ENCODE data around the gene TAS1R2. TPM values are rescaled to one million over a fixed set of nuclear protein-coding genes. Genes with fewer than 3 reads are reported as not detected.

TAS1R2 gene
- total and polyA plus RNA-seq, 2 of the 4 experiments (the other 2 are of a cell fraction), result not detected

DNA sequence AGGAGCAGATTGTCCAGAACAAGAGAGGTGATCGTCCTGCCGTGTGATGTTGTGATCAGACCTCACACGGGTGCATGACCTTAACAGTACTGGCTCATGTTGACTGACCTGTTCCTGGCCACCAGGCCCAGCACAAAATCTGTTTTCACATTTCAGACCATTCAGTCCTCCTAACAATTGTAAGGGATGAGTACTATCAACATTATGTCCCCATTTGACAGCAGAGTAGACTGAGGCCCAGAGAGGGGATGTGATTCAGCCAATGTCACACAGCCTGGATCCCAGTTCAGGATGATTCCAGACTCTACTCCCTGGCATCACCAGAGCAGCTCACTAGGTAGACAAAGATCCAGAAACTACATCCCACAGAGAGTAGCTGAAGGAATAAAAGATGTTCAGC lies 7.4 kb upstream of the TAS1R2 start:
- Histone ChIP-seq H3K56ac (ENCODE audit: extremely low read depth, insufficient read depth, low read length) (no peak overlapping the region), H3K27ac (ENCODE audit: insufficient read depth, low read length) (no peak overlapping the region), H3K4me2 (ENCODE audit: low read depth, low read length) (no peak overlapping the region), H2BK15ac (ENCODE audit: low read depth, low read length) (no peak overlapping the region), H3K9ac (ENCODE audit: low read depth, low read length) (no peak overlapping the region), H2BK20ac (ENCODE audit: low read depth, low read length) (no peak overlapping the region), H2AFZ (replicated peaks; ENCODE audit: low read length, poor library complexity) (no peak overlapping the region), H4K8ac (ENCODE audit: low read depth in 2 of 2, low read length in 2 of 2) (no peak overlapping the region), H3K18ac (ENCODE audit: low read depth, low read length) (no peak overlapping the region), H3K9me3 (ENCODE audit: control insufficient read depth, insufficient read depth, low read length) (no peaks in the 10 kb centered on the region), H4K20me1 (ENCODE audit: insufficient read depth, low read length) (no peaks in the 10 kb centered on the region), H2BK120ac (ENCODE audit: low read depth, low read length) (no peak overlapping the region), H3K4me3 (ENCODE audit: insufficient read depth, low read depth, low read length) (no peak overlapping the region), H3K14ac (replicated peaks; ENCODE audit: low read depth, low read length) (no peak overlapping the region), H2AK9ac (replicated peaks; ENCODE audit: low read depth, low read length, poor library complexity) (no peak overlapping the region), H3K36me3 (ENCODE audit: control insufficient read depth, insufficient read depth, low read length) (no peaks in the 10 kb centered on the region), H3K23ac (ENCODE audit: low read depth, low read length) (no peak overlapping the region), H2BK5ac (ENCODE audit: low read depth, low read length, poor library complexity, severe bottlenecking) (no peak overlapping the region), H3K4me1 (ENCODE audit: control insufficient read depth, insufficient read depth, low read length) (no peaks in the 10 kb centered on the region), H3K79me1 (ENCODE audit: low read depth in 1 of 2, low read length in 2 of 2) (no peaks in the 10 kb centered on the region), H4K91ac (ENCODE audit: insufficient read depth, low read depth, low read length) (no peak overlapping the region), H2AK5ac (ENCODE audit: low read depth, low read length) (no peak overlapping the region), H3K27me3 (ENCODE audit: control insufficient read depth, insufficient read depth, low read length) (peaks cover 32% of the 10 kb centered on the region), H3K9me1 (ENCODE audit: insufficient read depth, low read length) (no peaks in the 10 kb centered on the region), H3K4ac (ENCODE audit: low read depth, low read length) (no peak overlapping the region), H4K5ac (ENCODE audit: low read depth, low read length) (no peak overlapping the region)
- in situ Hi-C loops (cut with MboI; ENCODE audit: low sequenced_read_pairs) (no loop called here), dilution Hi-C loops (cut with HindIII; ENCODE audit: low sequenced_read_pairs, unreplicated experiment) (no loop called here), intact Hi-C loops (cut with micrococcal nuclease) (no loop called here)
- DNase-seq (no peak), ATAC-seq (ENCODE audit: low read depth) (no peak)
- no peak for TF ChIP-seq SMC3 (IDR thresholded peaks at IDR 0.05; ENCODE audit: low read depth, low read length)
- no peak for TF ChIP-seq POLR2A (IDR thresholded peaks at IDR 0.05; ENCODE audit: low read depth, low read length)
- TF ChIP-seq CEBPB (IDR thresholded peaks at IDR 0.05; ENCODE audit: low read depth, low read length), result no peak
- TF ChIP-seq BHLHE40 (IDR thresholded peaks at IDR 0.05; ENCODE audit: low read depth, low read length), result no peak
- TF ChIP-seq USF2 (IDR thresholded peaks at IDR 0.05; ENCODE audit: low read depth, low read length), result no peak
- no peak for TF ChIP-seq RAD21 (IDR thresholded peaks at IDR 0.05; ENCODE audit: low read length)
- no peak for TF ChIP-seq MXI1 (IDR thresholded peaks at IDR 0.05; ENCODE audit: borderline replicate concordance, low read depth, low read length)
- TF ChIP-seq MAZ (IDR thresholded peaks at IDR 0.05; ENCODE audit: borderline replicate concordance, low read depth, low read length), result no peak
- TF ChIP-seq RCOR1 (IDR thresholded peaks at IDR 0.05; ENCODE audit: insufficient replicate concordance, low read length), result no peak
- ChIA-PET CTCF (interaction anchor here (0.7 to 1.3 kb wide), 2 partner anchors 9 kb away, joined by 4 to 6 read pairs; no protein-coding TSS in a partner anchor), POLR2A (ENCODE audit: unreplicated experiment) (no interaction called here)
- WGBS, 2 experiments (ENCODE audit: extremely low coverage in 2 of 2, insufficient read length in 1 of 2), result no CpG with 5 or more reads among the region's 3 CpGs
- no TSS peak for BruUV-seq (replicated peaks)
